NK-92 treated with Interleukin-12 subunit alpha and Interleukin-12 subunit beta, amount 100 ng/mL, for 24 hours (cell line): ENCODE data around the gene UFSP2.

Source experiments
- DNase-seq: peaks from one replicate; lab custom pipeline; 2025; lab: John Stamatoyannopoulos, UW

UFSP2 gene

DNA sequence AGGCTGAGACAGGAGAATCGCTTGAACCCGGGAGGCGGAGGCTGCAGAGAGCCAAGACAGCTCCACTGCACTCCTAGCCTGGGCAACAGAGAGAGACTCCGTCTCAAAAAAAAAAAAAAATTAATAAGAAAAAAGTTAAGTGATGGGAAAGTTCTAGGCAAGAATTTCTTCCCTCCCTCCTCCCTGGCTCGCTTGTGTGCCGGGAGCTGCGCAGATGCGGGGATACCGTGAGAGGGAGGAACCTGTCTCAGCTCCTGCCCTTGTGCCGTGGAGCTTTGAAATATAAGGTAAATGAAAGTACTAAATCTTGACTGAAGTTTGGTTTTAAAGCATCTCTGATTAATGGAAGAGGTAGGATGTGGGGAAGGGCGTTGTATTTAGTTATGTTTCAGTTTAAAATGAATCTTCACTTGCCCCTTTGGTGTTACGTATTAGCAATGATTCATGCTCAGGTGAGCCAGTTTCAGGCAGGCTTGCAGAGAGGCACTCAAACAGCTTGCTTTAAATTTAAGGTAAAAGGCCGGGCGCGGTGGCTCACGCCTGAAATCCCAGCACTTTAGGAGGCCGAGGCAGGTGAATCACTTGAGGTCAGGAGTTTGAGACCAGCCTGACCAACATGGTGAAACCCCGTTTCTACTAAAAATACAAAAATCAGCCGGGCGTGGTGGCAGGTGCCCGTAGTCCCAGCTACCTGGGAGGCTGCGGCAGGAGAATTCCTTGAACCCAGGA is 1.4 kb upstream of the UFSP2 start:
- DNase-seq: no peak

DNA sequence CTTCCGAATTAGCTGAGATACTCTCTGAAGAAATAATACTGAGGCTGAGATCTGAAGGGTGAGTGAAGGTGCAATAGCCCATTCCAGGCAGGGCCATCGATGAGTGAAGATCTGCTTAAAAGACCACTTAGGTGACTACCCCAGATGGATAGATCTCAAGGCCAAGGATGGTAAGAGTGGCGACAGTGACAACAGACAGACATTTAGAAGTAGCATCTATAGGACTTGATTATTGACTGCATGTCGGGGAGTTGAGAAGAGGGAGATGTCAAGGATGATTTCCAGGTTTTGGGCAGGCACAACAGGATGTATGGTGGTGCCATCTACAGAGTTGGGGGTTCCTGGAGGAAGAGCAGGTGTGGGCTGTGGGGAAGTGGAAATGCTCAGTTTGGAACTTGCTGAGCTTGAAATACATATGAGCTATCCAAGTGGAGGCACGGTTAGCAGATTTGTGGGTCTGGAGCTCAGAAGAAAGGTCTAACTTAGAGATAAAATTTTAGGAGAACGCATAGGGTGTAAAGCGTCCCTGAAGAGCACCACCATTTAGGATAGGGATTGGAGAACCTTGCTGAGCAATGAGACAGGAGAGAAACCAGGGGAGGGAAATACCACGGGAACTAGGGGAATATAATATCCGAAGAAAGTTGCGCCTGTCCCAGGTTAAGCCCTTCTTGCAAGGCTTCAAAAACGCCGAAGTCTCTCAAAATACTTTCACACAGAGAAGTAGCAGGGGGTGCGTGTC is 688 bp downstream of the UFSP2 start:
- DNase-seq: no peak

DNA sequence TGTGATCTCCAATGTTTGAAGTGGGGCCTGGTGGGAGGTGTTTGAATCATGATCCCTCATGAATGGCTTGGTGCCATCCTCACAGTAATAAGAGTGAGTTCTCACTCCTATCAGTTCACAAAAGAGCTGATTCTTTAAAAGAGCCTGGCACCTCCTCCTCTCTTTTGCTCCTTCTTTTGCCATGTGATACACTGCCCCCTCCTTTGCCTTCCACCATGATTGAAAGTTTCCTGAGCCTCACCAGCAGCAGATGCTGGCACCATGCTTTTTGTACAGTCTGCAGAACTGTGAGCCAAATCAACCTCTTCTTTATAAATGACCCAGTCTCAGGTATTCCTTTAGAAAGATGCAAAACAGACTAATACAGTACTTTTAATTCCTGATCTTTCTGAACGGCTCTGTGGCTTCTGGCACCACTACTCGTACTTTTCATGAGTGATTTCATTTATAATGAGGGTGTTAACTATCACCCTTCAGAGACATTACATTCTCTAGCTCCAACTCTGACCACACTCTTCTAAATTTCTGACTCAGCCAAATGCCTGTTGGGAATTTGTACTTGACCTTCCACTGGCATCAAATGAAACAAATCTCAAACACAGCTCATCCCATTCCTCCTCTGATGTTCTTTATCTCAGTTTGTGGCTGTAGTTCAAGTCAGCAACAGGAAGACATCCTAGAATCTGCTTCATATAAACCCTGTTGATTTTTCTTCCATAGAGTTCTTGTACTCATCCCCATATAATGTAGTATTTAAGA is 4.2 kb downstream of the UFSP2 start:
- no peak for DNase-seq

DNA sequence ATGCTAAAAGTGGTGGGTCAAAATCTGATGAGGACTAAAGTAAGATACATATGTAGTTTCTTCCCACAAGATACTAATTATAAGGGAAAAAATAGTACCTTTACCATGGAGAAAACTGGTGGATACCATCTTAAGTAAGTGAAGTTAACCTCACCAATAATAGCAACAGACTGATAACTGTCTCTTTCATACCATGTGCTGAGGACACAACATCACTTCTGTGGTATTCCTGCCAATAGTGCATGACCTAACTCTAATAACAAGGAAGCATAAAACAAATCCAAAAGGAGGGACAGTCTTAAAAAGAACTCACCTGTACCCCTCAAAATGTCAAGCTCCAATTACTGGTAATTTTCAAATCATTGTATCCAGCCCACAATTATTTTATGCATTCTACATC is 8.8 kb downstream of the UFSP2 start:
- DNase-seq: no peak

DNA sequence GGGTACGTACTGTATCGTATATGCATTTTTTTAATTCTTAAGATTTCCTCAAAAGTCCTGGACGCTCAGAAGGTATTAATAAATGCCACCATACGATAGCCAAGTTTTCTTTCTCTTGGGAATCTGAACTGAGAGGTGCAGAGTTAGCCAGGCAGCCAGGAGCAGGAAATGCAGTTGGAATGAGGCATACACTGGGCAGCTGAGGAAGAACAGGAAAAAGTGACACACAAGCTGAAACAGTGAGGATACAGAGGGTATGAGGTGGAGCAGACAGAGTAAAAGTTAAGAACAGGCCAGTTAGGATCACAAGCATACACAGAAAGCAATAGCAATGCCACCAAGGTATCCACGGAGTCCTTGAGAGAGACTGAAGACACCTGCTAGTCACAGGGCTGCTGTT is 13.4 kb downstream of the UFSP2 start:
- DNase-seq: no peak

DNA sequence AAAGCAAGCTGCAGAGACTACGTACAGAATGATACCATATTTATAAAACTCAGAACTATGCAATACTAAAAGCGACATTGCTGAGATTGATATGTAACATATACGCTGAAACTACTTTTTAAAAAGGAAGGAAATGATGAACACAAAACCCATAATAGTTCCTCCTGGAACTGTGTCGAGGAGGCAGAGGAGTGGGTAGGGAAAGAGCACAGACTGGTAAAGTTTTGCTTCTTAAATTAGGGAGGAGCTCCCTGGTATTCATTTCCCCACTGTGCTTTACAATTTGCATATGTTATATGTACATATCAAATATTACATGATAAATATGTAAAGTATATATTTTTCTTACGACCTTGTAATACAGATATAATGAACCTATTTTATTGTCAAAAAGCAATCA is 13.9 kb downstream of the UFSP2 start:
- DNase-seq: no peak

DNA sequence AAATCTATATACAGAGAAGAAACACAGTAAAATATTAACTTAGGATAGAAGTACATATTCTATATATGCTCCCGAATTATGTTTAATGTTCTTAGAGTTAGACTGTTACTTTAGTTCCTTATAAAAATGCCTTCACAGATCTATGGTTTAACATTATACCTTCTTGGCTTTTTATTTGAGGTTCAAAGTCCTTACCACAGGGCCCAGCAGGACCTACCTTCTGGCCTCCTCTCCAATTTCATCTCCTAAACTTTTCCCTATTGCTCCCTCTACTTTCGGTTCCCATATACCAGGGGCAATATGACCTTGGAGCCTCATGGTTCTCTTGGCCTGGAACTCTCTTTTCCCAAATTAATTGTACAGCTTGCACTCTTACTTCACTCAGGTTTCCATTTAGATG is 17.3 kb downstream of the UFSP2 start:
- no peak for DNase-seq

DNA sequence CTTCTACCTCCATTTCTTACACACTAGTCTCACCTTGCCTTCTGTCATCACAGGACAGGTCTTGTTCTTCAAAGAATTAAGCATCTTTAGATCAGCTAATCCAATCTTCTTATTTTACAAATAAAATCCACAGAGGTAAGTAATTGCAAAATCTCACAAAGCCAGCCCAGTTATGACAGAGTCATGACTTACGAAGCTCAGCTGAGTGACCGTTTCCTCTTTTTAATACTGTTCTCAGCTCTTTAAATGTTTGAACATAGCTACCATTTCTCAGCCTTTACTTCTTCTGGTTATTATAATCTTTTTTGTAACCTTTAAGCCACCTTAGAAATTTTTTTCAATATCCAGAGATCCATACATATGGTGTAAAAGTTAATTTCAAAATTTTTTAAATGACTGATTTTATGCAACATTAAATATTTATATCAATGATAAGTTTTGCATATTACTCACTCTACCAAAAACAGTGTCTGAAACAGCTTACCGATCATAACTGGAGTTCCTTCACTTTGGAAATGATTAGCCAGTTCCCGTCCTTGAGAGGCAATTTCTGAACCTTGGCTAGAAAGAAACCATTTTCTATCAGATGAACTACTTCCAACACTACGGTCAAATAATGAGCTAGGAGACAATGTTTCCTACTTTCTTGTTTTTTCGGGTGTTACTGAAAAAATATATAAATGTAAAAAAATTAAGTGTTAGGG is 20.3 kb downstream of the UFSP2 start:
- DNase-seq: no peak

DNA sequence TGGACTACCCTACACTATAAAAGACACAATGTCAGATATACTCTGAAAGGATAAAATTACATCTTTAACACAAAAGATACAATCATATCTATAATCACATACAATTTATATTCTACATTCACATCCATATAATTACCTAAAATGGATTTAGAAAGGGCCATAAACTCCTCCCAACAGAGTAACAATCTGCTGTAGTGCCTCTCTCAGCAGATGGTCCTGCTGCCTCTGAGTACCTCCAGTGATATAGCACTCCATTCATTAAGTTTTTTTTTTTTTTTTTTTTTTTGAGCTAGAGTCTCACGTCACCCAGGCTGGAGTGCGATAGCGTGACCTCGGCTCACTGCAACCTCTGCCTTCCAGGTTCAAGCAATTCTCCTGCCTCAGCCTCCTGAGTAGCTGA is 21.7 kb downstream of the UFSP2 start:
- no peak for DNase-seq

DNA sequence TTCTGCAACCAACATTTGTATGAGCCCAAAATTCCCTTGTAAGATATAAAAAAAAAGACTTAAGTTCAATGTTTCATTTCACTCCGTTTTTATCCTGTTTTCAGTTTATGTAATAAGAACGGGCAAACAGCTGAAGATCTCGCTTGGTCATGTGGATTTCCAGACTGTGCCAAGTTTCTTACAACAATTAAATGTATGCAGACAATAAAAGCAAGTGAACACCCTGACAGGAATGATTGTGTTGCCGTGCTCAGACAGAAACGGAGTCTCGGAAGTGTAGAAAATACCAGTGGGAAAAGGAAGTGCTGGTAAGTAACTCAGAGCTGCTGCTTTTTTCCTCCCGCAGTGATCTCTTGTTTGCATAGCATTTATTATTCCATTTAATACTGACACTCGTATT is 26.3 kb downstream of the UFSP2 start:
- no peak for DNase-seq

DNA sequence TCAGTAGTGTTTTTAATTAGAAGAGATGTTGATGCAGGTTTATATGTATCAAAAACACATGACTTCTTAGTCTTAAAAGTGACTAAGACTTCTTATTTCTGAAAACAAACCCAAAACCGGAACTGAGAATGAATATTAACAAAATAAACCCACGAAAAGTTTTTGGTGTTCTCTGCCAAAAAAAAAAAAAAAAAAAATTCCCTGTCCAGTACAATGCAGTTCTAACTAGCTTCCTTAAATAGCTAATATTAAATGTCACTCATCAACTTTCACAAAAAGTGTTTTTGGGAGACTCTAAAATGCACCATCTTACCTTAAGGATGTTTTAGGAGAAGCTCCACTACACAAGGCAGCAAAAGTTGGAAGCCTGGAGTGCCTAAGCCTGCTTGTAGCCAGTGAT is 27.1 kb downstream of the UFSP2 start:
- no peak for DNase-seq

DNA sequence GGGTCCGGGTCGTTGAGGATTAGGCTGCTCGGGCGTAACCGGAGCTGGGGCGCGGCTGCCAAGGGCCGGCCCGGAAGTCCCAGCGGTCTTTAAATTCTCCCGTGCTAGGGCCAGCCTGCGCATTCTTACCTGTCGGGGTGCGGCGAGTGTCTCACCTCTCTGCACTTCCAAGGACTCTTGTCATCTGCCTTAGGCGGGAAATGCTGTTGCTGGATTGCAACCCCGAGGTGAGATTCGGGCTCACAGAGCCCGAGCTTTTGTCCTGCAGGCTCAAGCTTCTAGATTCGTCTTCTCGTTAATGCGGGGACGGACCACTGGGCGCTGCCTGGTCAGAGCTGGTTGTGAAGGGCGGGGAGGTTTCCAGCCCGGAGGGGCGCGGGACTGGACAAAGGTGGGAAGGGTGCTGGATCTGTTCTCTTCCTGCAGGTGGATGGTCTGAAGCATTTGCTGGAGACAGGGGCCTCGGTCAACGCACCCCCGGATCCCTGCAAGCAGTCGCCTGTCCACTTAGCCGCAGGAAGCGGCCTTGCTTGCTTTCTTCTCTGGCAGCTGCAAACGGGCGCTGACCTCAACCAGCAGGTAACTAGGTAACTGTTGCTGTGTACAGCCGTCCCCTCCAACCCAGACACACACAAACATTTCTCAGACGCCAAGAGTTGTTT is 28.9 kb downstream of the UFSP2 start, which contains the start of gene ANKRD37:
Gene ANKRD37, plus strand, starts transcription at position 118 of the 662 bp plus-strand sequence. Its CDS starts 83 bp downstream, at position 201.
- no peak for DNase-seq

DNA sequence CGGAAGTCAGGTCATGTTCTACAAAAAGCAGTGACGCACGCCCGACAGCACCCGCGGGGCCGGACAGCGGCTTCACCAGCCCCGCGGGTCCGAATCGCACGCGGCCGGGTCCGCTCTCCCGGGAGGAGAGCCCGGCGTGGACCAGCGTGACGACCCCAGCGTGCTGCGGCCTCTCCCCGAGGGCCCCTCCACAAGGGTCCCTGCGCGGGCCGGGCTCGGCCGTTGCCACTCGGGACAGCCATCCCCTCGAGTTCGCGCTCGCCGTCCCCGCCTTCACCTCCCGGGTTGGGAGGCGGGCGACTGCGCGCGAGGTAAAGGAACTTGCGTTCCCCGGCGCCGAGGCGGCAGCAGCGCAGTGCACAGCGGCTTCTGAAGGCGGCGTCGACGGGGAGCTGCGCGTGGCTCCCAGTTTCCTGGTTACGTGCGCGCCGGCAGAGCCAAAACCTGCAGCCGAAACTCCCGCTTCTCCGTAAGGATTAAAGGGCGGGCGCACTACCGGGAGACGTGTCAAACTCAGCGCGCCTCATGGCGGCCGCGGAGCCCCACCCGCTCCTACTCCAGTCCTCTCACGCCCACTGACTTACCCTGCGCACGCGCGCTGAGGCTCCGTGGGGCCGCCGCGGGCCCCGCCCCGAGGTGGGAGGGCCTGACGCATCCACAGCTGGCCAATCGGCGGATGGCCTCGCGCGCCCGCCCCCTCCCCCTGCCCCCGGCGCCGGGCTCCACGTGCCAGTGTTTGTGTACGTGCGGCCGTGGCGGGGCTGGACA is 29.6 kb downstream of the UFSP2 start:
- DNase-seq: peak; percentile 91

DNA sequence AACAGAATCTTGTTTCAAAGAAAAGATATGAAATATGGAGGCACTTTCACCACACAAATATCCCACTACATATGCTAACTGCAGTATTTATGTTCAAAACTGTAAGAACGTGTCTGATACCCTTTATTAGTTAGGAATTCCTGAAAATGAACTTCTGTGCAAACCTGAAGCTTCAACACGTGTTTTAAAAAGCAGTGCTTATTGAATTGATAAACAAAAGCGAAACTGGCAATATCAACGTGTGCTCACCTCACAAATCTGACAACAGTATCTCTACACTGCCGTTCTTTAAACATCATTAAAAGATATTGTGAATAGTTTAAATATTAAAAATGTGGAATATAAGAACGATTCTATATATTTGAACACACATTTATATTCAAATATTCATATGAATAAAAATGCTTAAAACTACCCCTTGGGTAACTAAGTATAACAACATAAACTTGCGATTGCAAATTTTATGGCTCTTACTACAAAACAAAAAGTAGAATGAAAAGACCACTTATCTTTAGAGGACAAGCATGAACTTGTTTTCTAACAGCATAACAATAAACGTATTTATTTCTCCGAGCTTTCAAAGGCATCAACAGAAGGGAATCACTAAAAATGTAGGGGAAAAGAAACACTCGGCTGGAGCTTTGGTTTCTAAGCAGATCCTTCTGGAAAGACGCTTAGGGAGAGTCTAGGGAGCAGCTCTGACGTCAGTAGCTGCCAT is 30.4 kb downstream of the UFSP2 start, which contains the start of gene LRP2BP:
Gene LRP2BP, minus strand, starts transcription at position 687 of the 718 bp plus-strand sequence. CDS start 17,738 bp downstream, outside the sequence.
- no peak for DNase-seq

DNA sequence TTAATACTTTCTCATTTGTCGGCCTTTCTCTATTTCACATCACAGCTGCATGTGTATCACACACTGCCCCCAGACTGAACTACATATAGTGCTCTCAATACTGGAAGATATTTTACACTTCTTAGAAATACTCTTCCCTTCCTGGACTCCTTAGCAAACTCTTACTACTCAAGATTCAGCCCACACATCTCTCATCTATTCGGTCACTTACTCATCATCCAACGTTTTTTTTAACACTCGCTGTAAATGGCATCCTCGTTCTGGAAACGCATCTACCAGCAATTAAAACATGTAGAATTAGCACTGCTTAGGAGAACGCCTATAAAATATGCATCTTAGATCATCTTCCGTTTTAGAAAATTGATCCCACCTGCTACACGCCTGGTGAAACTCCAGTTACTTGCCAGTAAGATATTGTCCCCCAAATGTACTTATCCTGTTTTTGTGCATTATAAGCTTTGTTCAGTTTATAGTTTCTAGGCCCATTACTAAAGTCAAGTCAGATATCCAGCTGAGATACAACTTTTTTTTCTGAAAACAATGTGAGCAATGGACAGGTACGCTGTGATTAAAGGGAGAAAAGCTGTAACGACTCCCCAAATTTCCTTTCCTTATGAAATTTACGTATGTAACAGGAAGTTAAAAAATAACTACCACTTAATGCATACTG is 31.1 kb downstream of the UFSP2 start:
- no peak for DNase-seq

DNA sequence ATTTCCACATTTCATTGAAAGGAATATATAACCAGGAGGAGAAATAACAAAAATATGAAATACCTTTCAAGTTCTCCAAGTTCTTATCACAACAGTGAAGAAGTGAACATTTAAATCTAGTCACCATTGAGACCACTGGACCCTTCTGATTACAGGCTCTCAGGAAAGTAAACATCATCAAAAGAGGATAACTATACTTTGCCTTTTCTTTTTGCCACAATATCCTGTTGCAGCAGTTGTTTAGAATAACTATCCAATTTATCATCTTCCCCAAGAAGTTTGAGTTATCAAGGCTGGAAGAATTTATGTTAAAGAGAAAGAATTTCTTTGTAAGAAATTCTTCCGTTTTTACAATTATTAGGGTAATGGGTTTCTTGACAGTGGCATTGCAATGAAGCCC is 33.6 kb downstream of the UFSP2 start:
- no peak for DNase-seq

DNA sequence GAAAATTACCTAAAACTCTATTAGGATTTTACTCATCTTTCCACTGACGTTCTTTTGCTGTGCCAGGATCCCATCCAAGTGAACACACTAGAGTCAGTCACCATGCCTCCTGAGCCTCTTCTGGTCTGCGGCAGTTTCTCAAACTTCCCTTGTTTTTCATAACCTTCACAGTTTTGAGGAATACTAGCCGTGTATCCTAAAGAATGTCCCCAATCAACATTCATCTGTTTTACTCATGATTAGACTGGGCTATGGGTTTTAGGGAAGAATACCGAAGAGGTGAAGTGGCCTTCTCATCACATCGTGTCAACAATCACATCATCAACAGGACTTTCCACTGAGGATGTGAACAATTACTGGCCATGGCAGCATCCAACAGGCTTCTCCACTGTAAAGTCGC is 34.8 kb downstream of the UFSP2 start:
- no peak for DNase-seq

DNA sequence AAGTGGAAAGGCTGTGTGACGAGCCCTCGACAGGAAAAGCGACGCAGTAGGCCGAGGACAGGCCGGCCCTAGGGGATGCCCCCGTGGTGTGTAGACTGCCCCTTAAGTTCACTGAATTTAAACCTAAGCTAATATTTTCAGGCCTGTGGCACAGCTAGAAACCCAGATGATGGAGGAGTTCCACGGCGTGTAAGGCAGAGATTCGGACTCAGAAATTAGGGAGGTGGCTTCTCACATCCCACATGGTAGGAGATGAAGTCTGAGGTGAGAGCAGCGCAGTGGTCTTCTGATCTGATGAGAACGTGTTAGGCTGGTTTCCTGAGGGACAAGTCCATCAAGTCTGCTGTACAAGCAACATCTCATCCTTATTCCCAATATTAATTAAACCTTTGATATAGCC is 37.8 kb downstream of the UFSP2 start:
- no peak for DNase-seq

DNA sequence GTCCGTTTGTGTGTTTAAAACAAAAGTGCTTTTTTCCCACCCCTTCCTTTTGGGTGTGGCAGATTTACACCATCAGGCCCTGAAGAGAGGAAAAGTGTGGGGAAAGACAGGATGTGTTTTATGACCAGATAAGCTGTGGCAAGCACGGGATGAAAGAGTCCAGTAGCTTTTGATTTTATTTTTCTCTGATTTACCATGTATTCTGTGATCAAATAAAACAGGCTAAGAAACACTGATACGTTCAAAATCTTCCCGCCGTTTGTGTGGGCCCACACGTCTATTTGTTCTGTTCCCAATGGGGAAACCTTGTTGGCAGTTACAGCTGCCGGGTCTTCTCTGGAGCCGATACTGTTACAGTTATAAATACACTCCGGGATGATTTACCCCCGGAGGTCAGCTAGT is 40.8 kb downstream of the UFSP2 start:
- no peak for DNase-seq

DNA sequence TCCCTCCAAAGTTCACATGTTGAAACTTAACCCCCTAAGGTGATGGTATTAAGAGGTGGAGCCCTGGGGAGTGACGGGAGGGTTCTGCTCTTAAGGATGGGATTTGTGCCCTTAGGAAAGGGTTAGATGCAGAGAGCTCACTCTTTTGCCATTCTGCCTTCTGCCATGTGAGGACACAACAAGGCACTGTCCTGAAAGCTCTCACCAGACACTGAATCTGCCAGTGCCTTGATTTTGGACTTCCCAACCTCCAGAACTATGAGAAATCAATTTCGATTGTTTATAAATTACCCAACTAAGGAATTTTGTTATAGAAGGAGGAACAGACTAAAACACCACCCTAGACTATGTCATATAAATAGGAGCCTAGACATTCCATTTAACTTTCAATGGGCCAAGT is 41.7 kb downstream of the UFSP2 start:
- no peak for DNase-seq
